Tibial nerve (tissue), 4 donors: ENCODE results near the gene ZBTB21. TPM values are rescaled to one million over a fixed set of nuclear protein-coding genes. Genes with fewer than 3 reads are reported as not detected.

Experiments
- DNase-seq, 2 donors: peaks; one replicate each; pipeline ENCODE4 v3.0.0-alpha.2; 2019; ENCODE audit warnings: low spot score in 2 of 2
- H3K27ac ChIP-seq, 4 donors: fragments of 200-600 bp; sonication (generic) in 3 of 4; one replicate each; pipeline ENCODE4 v1.5.1; 2017 to 2019; ENCODE audit warnings: mild to moderate bottlenecking in 1 of 4
- H3K27me3 ChIP-seq, 2 donors: fragments of 200-600 bp; sonication (generic) in 1 of 2; one replicate each; pipeline versions ENCODE4 v1.5.1 to v1.6.0; 2017 to 2019
- H3K36me3 ChIP-seq, 3 donors: fragments of 200-600 bp; sonication (generic); one replicate each; pipeline ENCODE4 v1.5.1; 2018 to 2019
- H3K4me1 ChIP-seq, 4 donors: fragments of 200-600 bp; sonication (generic) in 3 of 4; one replicate each; pipeline ENCODE4 v1.5.1; 2017 to 2019
- H3K4me3 ChIP-seq, 4 donors: fragments of 200-600 bp; sonication (generic) in 3 of 4; one replicate each; pipeline ENCODE4 v1.5.1; 2017 to 2019; ENCODE audit warnings: mild to moderate bottlenecking in 1 of 4, moderate library complexity in 1 of 4
- H3K9me3 ChIP-seq, 4 donors: fragments of 200-600 bp; sonication (generic) in 3 of 4; one replicate each; pipeline ENCODE4 v1.5.1; 2017 to 2019
- CTCF ChIP-seq, 5 experiments: fragments of 200-600 bp in 3 of 5; fragments of 450-650 bp in 2 of 5; sonication (generic) in 3 of 5; IDR thresholded peaks; one replicate each; pipeline ENCODE4 v1.5.1; 2016 to 2019; ENCODE audit warnings: antibody characterized with exemption in 5 of 5, mild to moderate bottlenecking in 3 of 5, moderate library complexity in 2 of 5
- EP300 ChIP-seq, 2 donors: sonication (generic); formaldehyde crosslinking; IDR thresholded peaks; one replicate each; pipeline ENCODE4 v1.6.1; 2017; ENCODE audit warnings: antibody characterized with exemption in 2 of 2, mild to moderate bottlenecking in 1 of 2
- POLR2A ChIP-seq, 2 donors: fragments of 450-650 bp; IDR thresholded peaks; one replicate each; pipeline ENCODE4 v1.6.1; 2017; ENCODE audit warnings: antibody characterized with exemption in 2 of 2, mild to moderate bottlenecking in 2 of 2, moderate library complexity in 2 of 2
- WGBS, 2 donors: methylation state at CpG; one replicate each; pipeline ENCODE4 v1.1.5; 2018; 5-methylcytosine and 5-hydroxymethylcytosine counted together
- total RNA-seq, 4 donors: library from RNA; depleted of rRNA; stranded (reverse); fragments of >200 nt; gene quantifications; one replicate each; pipeline ENCODE4 v1.1.0, GENCODE V29; 2016

Gene ZBTB21
- total RNA-seq, 4 donors from 2014 or later = 9.4 to 13.8 (median 10.6) TPM

- WGBS, 2 donors = 0 to 1% methylated on average over 39 to 51 of the region's 86 CpGs
- Histone ChIP-seq H3K27ac (peak overlapping the region; percentile 93 to 98 (median 97)), H3K4me1 (peaks cover 0 to 24% (median 12%) of the 10 kb centered on the region in 4 donors), H3K36me3 (no peaks in the 10 kb centered on the region), H3K9me3 (no peaks in the 10 kb centered on the region), H3K27me3 (no peaks in the 10 kb centered on the region), H3K4me3 (peak overlapping the region; percentile 78 to 94 (median 88))
- peak in 1 of 2 donors; percentile 33 for DNase-seq
- peak in 1 of 2 donors; percentile 35 for TF ChIP-seq EP300 (IDR thresholded peaks at IDR 0.05)
- TF ChIP-seq CTCF (IDR thresholded peaks at IDR 0.05) = peak in 4 of 5 experiments; percentile 16 to 48 (median 21)
- no peak for TF ChIP-seq POLR2A (IDR thresholded peaks at IDR 0.05)
Observed at GRCh38 chr21:42009018-42009830, 936 bp downstream of the ZBTB21 start.

GRCh38 chr21:42007356-42007940 is 2.7 kb downstream of the ZBTB21 start:
- no peaks in the 10 kb centered on the region for H3K9me3 ChIP-seq
- H3K4me1 ChIP-seq = peaks cover 0 to 24% (median 12%) of the 10 kb centered on the region in 4 donors
- 84 to 86% methylated on average over 6 of the region's 6 CpGs for WGBS, 2 donors
- no peak overlapping the region for H3K4me3 ChIP-seq
- peaks cover 0 to 2% (median 0%) of the 10 kb centered on the region in 3 donors for H3K36me3 ChIP-seq
- no peak overlapping the region for H3K27ac ChIP-seq
- no peaks in the 10 kb centered on the region for H3K27me3 ChIP-seq
- TF ChIP-seq EP300 (IDR thresholded peaks at IDR 0.05) = no peak
- no peak for TF ChIP-seq CTCF (IDR thresholded peaks at IDR 0.05)
- TF ChIP-seq POLR2A (IDR thresholded peaks at IDR 0.05) = no peak
- no peak for DNase-seq

- H3K4me1 ChIP-seq = peaks cover 0 to 24% (median 12%) of the 10 kb centered on the region in 4 donors
- H3K4me3 ChIP-seq = no peak overlapping the region
- peaks cover 0 to 9% (median 0%) of the 10 kb centered on the region in 3 donors for H3K36me3 ChIP-seq
- WGBS, 2 donors = 93 to 98% methylated on average over 1 of the region's 1 CpG
- no peaks in the 10 kb centered on the region for H3K9me3 ChIP-seq
- no peak overlapping the region for H3K27ac ChIP-seq
- TF ChIP-seq POLR2A (IDR thresholded peaks at IDR 0.05) (no peak), CTCF (IDR thresholded peaks at IDR 0.05) (no peak), EP300 (IDR thresholded peaks at IDR 0.05) (no peak)
- no peak for DNase-seq
- H3K27me3 ChIP-seq = no peaks in the 10 kb centered on the region
Observed at GRCh38 chr21:42006765-42007164, 3.4 kb downstream of the ZBTB21 start.

- H3K27ac ChIP-seq = no peak overlapping the region
- TF ChIP-seq CTCF (IDR thresholded peaks at IDR 0.05) (no peak), EP300 (IDR thresholded peaks at IDR 0.05) (no peak), POLR2A (IDR thresholded peaks at IDR 0.05) (no peak)
- peaks cover 0 to 16% (median 3%) of the 10 kb centered on the region in 4 donors for H3K4me1 ChIP-seq
- H3K36me3 ChIP-seq = peaks cover 0 to 27% (median 0%) of the 10 kb centered on the region in 3 donors
- DNase-seq = no peak
- H3K9me3 ChIP-seq = no peaks in the 10 kb centered on the region
- H3K27me3 ChIP-seq = no peaks in the 10 kb centered on the region
- no peak overlapping the region for H3K4me3 ChIP-seq
- WGBS, 2 donors = 94 to 97% methylated on average over 5 of the region's 5 CpGs
Observed at GRCh38 chr21:42004406-42005199, 5.6 kb downstream of the ZBTB21 start.
